AG08395 (cell line): ENCODE results near the gene RERE.
A peak's percentile ranks its signal among the peaks of the same experiment; 100 is the strongest.

Experiments used
- DNase-seq: peaks from one replicate; pipeline ENCODE4 v3.0.0; 2012; ENCODE audit warnings: mixed read lengths, low spot score

The RERE gene

GRCh38 chr1:8570465-8570864, 247.0 kb downstream of the RERE start:
- no peak for DNase-seq

GRCh38 chr1:8569242-8569641, 248.2 kb downstream of the RERE start:
- no peak for DNase-seq

- DNase-seq: no peak
Measured at GRCh38 chr1:8568837-8569236, 248.6 kb downstream of the RERE start.

GRCh38 chr1:8567146-8567545, 250.3 kb downstream of the RERE start:
- DNase-seq: no peak

- no peak for DNase-seq
Measured at GRCh38 chr1:8565802-8566201, 251.6 kb downstream of the RERE start.

GRCh38 chr1:8563944-8564537, 253.4 kb downstream of the RERE start:
- no peak for DNase-seq

- DNase-seq: peak; percentile 41
Measured at GRCh38 chr1:8562881-8563865, 254.3 kb downstream of the RERE start.

GRCh38 chr1:8562222-8562621, 255.2 kb downstream of the RERE start:
- no peak for DNase-seq

- peak; percentile 49 for DNase-seq
Measured at GRCh38 chr1:8560611-8561544, 256.6 kb downstream of the RERE start.

- DNase-seq: no peak
Measured at GRCh38 chr1:8560035-8560434, 257.4 kb downstream of the RERE start.

- no peak for DNase-seq
Measured at GRCh38 chr1:8555582-8555981, 261.9 kb downstream of the RERE start.

GRCh38 chr1:8554956-8555534, 262.4 kb downstream of the RERE start:
- DNase-seq: peak; percentile 10

- DNase-seq: no peak
Measured at GRCh38 chr1:8552820-8553397, 264.5 kb downstream of the RERE start.

GRCh38 chr1:8551613-8552489, 265.6 kb downstream of the RERE start:
- no peak for DNase-seq

GRCh38 chr1:8551057-8551456, 266.4 kb downstream of the RERE start:
- DNase-seq: no peak

- DNase-seq: no peak
Measured at GRCh38 chr1:8547791-8548190, 269.6 kb downstream of the RERE start.

GRCh38 chr1:8545078-8545477, 272.4 kb downstream of the RERE start:
- no peak for DNase-seq

- DNase-seq: no peak
Measured at GRCh38 chr1:8544644-8545043, 272.8 kb downstream of the RERE start.

- no peak for DNase-seq
Measured at GRCh38 chr1:8543965-8544364, 273.5 kb downstream of the RERE start.

GRCh38 chr1:8541961-8542521, 275.4 kb downstream of the RERE start:
- DNase-seq: no peak
